ENCODE measurements around the gene PHLDB2.

PHLDB2 gene

DNA sequence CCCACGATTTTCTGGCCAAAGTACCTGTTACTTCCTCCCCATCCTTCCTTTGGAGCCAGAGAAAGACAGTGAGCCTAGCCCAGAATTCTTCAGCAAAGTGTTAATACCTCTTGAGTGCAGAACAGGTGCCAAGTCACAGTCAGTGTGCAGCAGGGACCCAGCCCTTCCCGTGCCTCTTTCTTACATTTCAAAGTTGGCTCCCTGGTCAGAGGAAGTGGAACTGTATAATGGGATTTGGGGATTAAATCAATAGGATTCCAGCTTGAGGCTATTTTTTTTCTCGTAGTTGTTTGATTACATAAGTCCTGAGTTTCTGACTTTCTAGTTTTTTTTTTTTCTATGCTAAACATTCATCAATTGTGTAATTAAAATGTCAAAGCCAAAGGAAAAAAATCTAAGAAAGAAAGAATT lies 67.2 kb downstream of the PHLDB2 start:
- Histone ChIP-seq H3K4me1 (ENCODE audit: control insufficient read depth in 5 of 5, insufficient read depth in 5 of 5, low read length in 5 of 5) (peaks cover 0 to 18% (median 4%) of the 10 kb centered on the region in 5 donors), H3K27ac (ENCODE audit: low read depth, low read length) (peak overlapping the region; percentile 15), H3K27me3 (ENCODE audit: control insufficient read depth in 5 of 5, insufficient read depth in 4 of 5, low read length in 5 of 5) (no peaks in the 10 kb centered on the region)

DNA sequence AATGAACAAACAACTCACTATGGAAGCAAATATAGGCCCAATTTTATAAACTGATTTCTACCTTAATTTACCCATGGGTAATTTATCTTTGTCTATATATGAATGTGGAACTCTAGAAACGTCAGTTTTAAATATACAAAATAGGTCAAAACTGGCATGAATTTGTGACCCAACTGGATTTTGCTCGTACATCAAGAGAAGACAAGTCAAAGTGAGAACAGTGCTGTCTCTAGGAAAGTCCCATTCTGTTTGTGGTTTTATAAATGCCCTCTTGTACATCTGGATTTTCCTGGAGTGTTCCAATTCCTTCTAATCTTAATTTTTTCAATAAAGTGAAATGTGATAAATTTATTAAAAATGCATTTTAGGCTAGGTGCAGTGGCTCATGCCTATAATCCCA lies 69.5 kb downstream of the PHLDB2 start:
- no peaks in the 10 kb centered on the region for H3K27me3 ChIP-seq (ENCODE audit: control insufficient read depth in 5 of 5, insufficient read depth in 4 of 5, low read length in 5 of 5)
- H3K4me1 ChIP-seq (ENCODE audit: control insufficient read depth in 5 of 5, insufficient read depth in 5 of 5, low read length in 5 of 5) = peaks cover 0 to 24% (median 7%) of the 10 kb centered on the region in 5 donors
- no peak overlapping the region for H3K27ac ChIP-seq (ENCODE audit: low read depth, low read length)
- no peaks in the 10 kb centered on the region for H3K9me3 ChIP-seq (ENCODE audit: control insufficient read depth in 5 of 5, low read length in 5 of 5)
- H3K36me3 ChIP-seq (ENCODE audit: control insufficient read depth in 5 of 5, insufficient read depth in 5 of 5, low read length in 5 of 5) = peaks cover 20 to 50% (median 28%) of the 10 kb centered on the region in 5 donors
- no peak overlapping the region for H3K9ac ChIP-seq (ENCODE audit: low read length in 5 of 5)
- no peak overlapping the region for H3K4me3 ChIP-seq (ENCODE audit: low read depth in 1 of 5, low read length in 5 of 5)

More for the DNA sequence above, 67.2 kb downstream of the PHLDB2 start:
- no peak overlapping the region for H3K4me3 ChIP-seq (ENCODE audit: low read depth in 1 of 5, low read length in 5 of 5)
- H3K9me3 ChIP-seq (ENCODE audit: control insufficient read depth in 5 of 5, low read length in 5 of 5) = no peaks in the 10 kb centered on the region
- peaks cover 27 to 48% (median 31%) of the 10 kb centered on the region in 5 donors for H3K36me3 ChIP-seq (ENCODE audit: control insufficient read depth in 5 of 5, insufficient read depth in 5 of 5, low read length in 5 of 5)
- H3K9ac ChIP-seq (ENCODE audit: low read length in 5 of 5) = peak overlapping the region in 1 of 5 donors; percentile 47

DNA sequence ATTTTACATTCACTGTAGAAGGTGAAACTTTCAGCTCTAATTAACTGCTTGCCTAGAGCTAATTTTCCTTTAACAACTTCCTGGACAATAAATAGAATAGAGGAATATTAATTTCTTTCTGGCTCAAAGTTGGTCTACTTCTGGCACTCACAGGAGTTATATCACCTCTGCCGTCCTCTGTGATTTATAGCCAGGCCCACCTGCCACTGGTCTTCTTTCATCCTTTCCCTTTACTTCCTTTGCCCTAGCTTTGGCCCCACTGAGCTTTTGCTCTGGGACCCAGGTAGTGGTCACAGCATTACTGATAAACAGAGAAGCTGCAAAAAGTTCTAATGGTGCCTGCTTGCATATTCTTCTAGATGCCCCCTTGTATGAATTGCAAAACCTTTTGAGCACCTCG lies 70.4 kb downstream of the PHLDB2 start:
- Histone ChIP-seq H3K9ac (ENCODE audit: low read length in 5 of 5) (no peak overlapping the region), H3K27me3 (ENCODE audit: control insufficient read depth in 5 of 5, insufficient read depth in 4 of 5, low read length in 5 of 5) (no peaks in the 10 kb centered on the region), H3K36me3 (ENCODE audit: control insufficient read depth in 5 of 5, insufficient read depth in 5 of 5, low read length in 5 of 5) (peaks cover 14 to 50% (median 26%) of the 10 kb centered on the region in 5 donors), H3K4me3 (ENCODE audit: low read depth in 1 of 5, low read length in 5 of 5) (no peak overlapping the region), H3K4me1 (ENCODE audit: control insufficient read depth in 5 of 5, insufficient read depth in 5 of 5, low read length in 5 of 5) (peaks cover 0 to 16% (median 6%) of the 10 kb centered on the region in 5 donors), H3K27ac (ENCODE audit: low read depth, low read length) (no peak overlapping the region), H3K9me3 (ENCODE audit: control insufficient read depth in 5 of 5, low read length in 5 of 5) (no peaks in the 10 kb centered on the region)

DNA sequence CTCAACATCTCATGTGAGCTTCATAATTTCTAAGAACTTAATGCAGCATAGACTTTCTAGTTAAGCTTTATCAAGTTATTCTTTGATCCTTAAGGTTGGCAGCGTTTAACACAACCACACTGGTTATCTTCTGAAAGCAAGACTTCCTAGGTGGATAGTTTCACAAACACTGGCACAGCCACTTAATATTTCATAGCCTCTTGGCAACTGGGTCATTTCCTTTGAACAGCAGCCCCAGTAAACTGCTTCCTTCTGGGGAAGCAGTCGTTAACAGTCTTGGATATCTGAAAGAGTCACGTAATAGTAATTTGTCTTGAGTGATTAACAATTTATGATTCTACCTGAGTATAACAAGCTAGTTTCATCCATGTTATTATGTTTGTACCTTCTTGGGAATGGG lies 73.9 kb downstream of the PHLDB2 start:
- H3K9me3 ChIP-seq (ENCODE audit: control insufficient read depth in 5 of 5, low read length in 5 of 5) = no peaks in the 10 kb centered on the region
- H3K27ac ChIP-seq (ENCODE audit: low read depth, low read length) = peak overlapping the region; percentile 31
- H3K4me3 ChIP-seq (ENCODE audit: low read depth in 1 of 5, low read length in 5 of 5) = no peak overlapping the region
- peaks cover 0 to 6% (median 3%) of the 10 kb centered on the region in 5 donors for H3K4me1 ChIP-seq (ENCODE audit: control insufficient read depth in 5 of 5, insufficient read depth in 5 of 5, low read length in 5 of 5)
- H3K36me3 ChIP-seq (ENCODE audit: control insufficient read depth in 5 of 5, insufficient read depth in 5 of 5, low read length in 5 of 5) = peaks cover 6 to 43% (median 16%) of the 10 kb centered on the region in 5 donors
- no peaks in the 10 kb centered on the region for H3K27me3 ChIP-seq (ENCODE audit: control insufficient read depth in 5 of 5, insufficient read depth in 4 of 5, low read length in 5 of 5)
- H3K9ac ChIP-seq (ENCODE audit: low read length in 5 of 5) = no peak overlapping the region

DNA sequence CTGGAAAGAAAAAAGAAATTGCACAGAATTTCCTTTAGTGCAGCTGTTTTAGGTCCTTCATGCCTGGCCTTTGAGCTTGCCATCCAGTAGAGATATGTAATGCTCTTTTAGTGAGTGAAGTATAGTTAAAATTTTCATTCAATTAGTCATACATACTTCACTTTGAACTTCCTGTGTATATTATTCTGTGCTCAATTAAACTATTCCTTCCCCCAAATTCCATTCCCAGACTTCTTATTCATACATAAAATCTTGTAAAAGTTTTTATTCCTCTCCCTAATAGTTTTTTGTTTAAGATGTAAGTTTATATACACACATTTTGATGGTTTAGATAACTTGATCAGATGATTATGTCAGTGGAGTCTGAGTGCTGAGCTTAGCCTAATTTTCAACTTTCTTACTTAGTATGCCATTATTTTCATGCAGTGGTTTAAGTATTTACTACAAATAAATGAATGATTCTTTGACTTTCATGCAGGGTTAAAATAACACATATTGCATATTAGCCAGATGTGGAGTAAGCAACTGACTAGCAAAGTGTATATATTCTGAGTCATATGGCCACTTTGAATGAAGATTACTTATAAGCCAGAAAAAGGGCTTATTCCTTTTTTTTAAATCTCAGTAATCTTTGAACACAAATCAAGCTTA lies 77.3 kb downstream of the PHLDB2 start:
- Histone ChIP-seq H3K36me3 (ENCODE audit: control insufficient read depth in 5 of 5, insufficient read depth in 5 of 5, low read length in 5 of 5) (peaks cover 25 to 59% (median 40%) of the 10 kb centered on the region in 5 donors), H3K9ac (ENCODE audit: low read length in 5 of 5) (no peak overlapping the region), H3K9me3 (ENCODE audit: control insufficient read depth in 5 of 5, low read length in 5 of 5) (no peaks in the 10 kb centered on the region), H3K4me3 (ENCODE audit: low read depth in 1 of 5, low read length in 5 of 5) (no peak overlapping the region), H3K4me1 (ENCODE audit: control insufficient read depth in 5 of 5, insufficient read depth in 5 of 5, low read length in 5 of 5) (peaks cover 0 to 6% (median 3%) of the 10 kb centered on the region in 5 donors), H3K27me3 (ENCODE audit: control insufficient read depth in 5 of 5, insufficient read depth in 4 of 5, low read length in 5 of 5) (no peaks in the 10 kb centered on the region), H3K27ac (ENCODE audit: low read depth, low read length) (peak overlapping the region; percentile 27)

DNA sequence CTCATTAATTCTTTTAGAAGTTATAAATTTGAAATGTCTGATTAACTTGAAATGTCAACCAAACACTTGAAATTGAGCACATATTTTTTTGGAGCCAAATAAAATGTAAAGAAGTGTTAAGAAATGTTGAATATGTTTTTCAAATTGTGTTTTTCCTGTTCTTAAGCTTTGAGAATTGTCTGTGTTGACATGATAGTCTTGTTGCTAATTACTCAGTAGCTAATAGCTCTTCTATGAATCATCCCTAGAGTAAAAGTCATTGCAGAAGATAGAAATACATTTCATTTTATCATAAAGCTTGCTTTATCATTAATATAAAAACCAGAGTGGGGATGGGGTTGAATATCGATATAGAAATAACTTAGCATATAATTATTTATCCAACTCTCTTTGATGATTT lies 77.9 kb downstream of the PHLDB2 start:
- Histone ChIP-seq H3K9me3 (ENCODE audit: control insufficient read depth in 5 of 5, low read length in 5 of 5) (no peaks in the 10 kb centered on the region), H3K9ac (ENCODE audit: low read length in 5 of 5) (no peak overlapping the region), H3K36me3 (ENCODE audit: control insufficient read depth in 5 of 5, insufficient read depth in 5 of 5, low read length in 5 of 5) (peaks cover 27 to 59% (median 42%) of the 10 kb centered on the region in 5 donors), H3K27ac (ENCODE audit: low read depth, low read length) (peak overlapping the region; percentile 27), H3K4me1 (ENCODE audit: control insufficient read depth in 5 of 5, insufficient read depth in 5 of 5, low read length in 5 of 5) (peaks cover 0 to 6% (median 3%) of the 10 kb centered on the region in 5 donors), H3K4me3 (ENCODE audit: low read depth in 1 of 5, low read length in 5 of 5) (no peak overlapping the region), H3K27me3 (ENCODE audit: control insufficient read depth in 5 of 5, insufficient read depth in 4 of 5, low read length in 5 of 5) (no peaks in the 10 kb centered on the region)

DNA sequence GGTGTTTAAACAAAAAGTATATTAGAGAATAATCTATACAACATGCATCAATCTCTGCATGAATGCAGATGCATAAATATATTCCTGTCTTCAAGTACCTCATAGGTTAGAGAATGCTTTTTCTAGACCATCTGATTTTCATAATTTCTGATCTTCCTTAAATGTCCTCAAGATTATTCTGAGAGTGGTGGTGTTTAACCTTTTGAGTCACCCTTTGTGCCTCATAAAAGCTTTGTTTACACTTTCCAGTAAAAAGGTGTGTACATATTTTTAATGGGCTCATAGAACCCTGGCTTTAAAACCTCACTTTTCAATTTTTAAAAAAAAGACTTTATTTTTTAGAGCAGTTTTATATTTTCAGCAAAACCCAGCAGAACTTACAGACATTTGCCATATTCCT lies 78.8 kb downstream of the PHLDB2 start:
- H3K27me3 ChIP-seq (ENCODE audit: control insufficient read depth in 5 of 5, insufficient read depth in 4 of 5, low read length in 5 of 5) = no peaks in the 10 kb centered on the region
- no peaks in the 10 kb centered on the region for H3K9me3 ChIP-seq (ENCODE audit: control insufficient read depth in 5 of 5, low read length in 5 of 5)
- no peak overlapping the region for H3K9ac ChIP-seq (ENCODE audit: low read length in 5 of 5)
- H3K36me3 ChIP-seq (ENCODE audit: control insufficient read depth in 5 of 5, insufficient read depth in 5 of 5, low read length in 5 of 5) = peaks cover 22 to 58% (median 42%) of the 10 kb centered on the region in 5 donors
- H3K4me3 ChIP-seq (ENCODE audit: low read depth in 1 of 5, low read length in 5 of 5) = no peak overlapping the region
- H3K4me1 ChIP-seq (ENCODE audit: control insufficient read depth in 5 of 5, insufficient read depth in 5 of 5, low read length in 5 of 5) = peaks cover 0 to 3% (median under 1%) of the 10 kb centered on the region in 5 donors
- no peak overlapping the region for H3K27ac ChIP-seq (ENCODE audit: low read depth, low read length)

DNA sequence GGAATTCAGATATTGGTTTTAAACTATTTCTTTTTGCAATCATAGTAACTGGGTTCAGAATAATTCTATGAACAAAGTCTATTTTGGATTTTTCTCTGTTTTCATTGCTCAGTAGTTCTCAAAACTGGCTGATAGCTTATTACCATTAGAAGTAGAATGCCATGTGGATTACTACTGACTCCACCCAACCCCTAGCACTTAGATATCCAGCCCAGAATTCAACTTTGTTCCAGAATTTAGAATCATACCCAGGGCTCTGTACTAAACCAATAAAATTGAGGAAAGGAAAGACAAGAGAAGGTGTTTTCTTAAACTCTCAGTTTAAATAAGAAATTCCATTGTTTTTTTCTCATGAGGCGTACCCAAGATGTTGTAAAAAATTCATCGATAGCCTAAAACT lies 80.8 kb downstream of the PHLDB2 start:
- H3K27ac ChIP-seq (ENCODE audit: low read depth, low read length) = peak overlapping the region; percentile 45

DNA sequence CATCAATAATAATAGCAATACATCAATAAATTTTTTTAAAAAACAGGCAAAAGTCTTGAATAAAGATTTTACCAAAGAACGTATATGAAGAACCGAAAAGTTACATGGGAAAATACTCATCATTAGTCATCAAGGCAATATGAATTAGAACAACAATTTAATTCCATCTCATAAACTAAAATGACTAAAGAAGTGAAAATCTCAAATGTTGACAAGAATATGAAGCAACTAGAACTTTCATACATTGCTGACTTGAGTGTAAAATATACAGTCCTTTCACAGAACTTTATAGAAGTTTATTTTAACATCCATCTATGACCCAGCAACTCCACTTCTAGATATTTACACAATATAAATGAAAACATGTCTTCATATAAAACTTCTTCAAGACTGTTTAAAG lies 84.5 kb downstream of the PHLDB2 start:
- Histone ChIP-seq H3K9ac (ENCODE audit: low read length in 5 of 5) (no peak overlapping the region), H3K4me3 (ENCODE audit: low read depth in 1 of 5, low read length in 5 of 5) (no peak overlapping the region), H3K9me3 (ENCODE audit: control insufficient read depth in 5 of 5, low read length in 5 of 5) (no peaks in the 10 kb centered on the region), H3K4me1 (ENCODE audit: control insufficient read depth in 5 of 5, insufficient read depth in 5 of 5, low read length in 5 of 5) (peaks cover 0 to 6% (median 0%) of the 10 kb centered on the region in 5 donors), H3K27ac (ENCODE audit: low read depth, low read length) (peak overlapping the region; percentile 52), H3K27me3 (ENCODE audit: control insufficient read depth in 5 of 5, insufficient read depth in 4 of 5, low read length in 5 of 5) (no peaks in the 10 kb centered on the region), H3K36me3 (ENCODE audit: control insufficient read depth in 5 of 5, insufficient read depth in 5 of 5, low read length in 5 of 5) (peaks cover 34 to 73% (median 60%) of the 10 kb centered on the region in 5 donors)

More for the DNA sequence above, 80.8 kb downstream of the PHLDB2 start:
- H3K36me3 ChIP-seq (ENCODE audit: control insufficient read depth in 5 of 5, insufficient read depth in 5 of 5, low read length in 5 of 5) = peaks cover 29 to 55% (median 46%) of the 10 kb centered on the region in 5 donors
- no peak overlapping the region for H3K4me3 ChIP-seq (ENCODE audit: low read depth in 1 of 5, low read length in 5 of 5)
- no peak overlapping the region for H3K9ac ChIP-seq (ENCODE audit: low read length in 5 of 5)
- H3K9me3 ChIP-seq (ENCODE audit: control insufficient read depth in 5 of 5, low read length in 5 of 5) = no peaks in the 10 kb centered on the region
- no peaks in the 10 kb centered on the region for H3K27me3 ChIP-seq (ENCODE audit: control insufficient read depth in 5 of 5, insufficient read depth in 4 of 5, low read length in 5 of 5)
- H3K4me1 ChIP-seq (ENCODE audit: control insufficient read depth in 5 of 5, insufficient read depth in 5 of 5, low read length in 5 of 5) = no peaks in the 10 kb centered on the region

DNA sequence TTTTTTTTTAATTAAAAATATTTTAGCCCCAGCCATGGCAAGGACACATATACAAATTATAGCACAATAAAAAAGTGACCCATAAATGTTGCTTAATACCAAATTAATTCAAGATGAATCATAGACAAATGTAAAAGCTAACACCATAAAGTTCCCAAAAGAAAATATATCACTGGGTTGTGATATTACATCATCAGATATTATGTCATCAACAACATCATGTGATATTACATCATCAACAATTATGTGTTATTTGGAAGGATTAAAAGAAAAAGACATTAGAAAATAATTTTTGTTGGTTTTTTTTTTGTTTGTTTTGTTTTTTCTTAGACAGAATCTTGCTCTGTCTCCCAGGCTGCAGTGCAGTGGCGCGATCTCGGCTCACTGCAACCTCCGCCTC lies 85.3 kb downstream of the PHLDB2 start:
- Histone ChIP-seq H3K9ac (ENCODE audit: low read length in 5 of 5) (no peak overlapping the region), H3K27me3 (ENCODE audit: control insufficient read depth in 5 of 5, insufficient read depth in 4 of 5, low read length in 5 of 5) (no peaks in the 10 kb centered on the region), H3K4me1 (ENCODE audit: control insufficient read depth in 5 of 5, insufficient read depth in 5 of 5, low read length in 5 of 5) (peaks cover 0 to 6% (median 0%) of the 10 kb centered on the region in 5 donors), H3K36me3 (ENCODE audit: control insufficient read depth in 5 of 5, insufficient read depth in 5 of 5, low read length in 5 of 5) (peaks cover 36 to 77% (median 63%) of the 10 kb centered on the region in 5 donors), H3K4me3 (ENCODE audit: low read depth in 1 of 5, low read length in 5 of 5) (no peak overlapping the region), H3K27ac (ENCODE audit: low read depth, low read length) (peak overlapping the region; percentile 52), H3K9me3 (ENCODE audit: control insufficient read depth in 5 of 5, low read length in 5 of 5) (no peaks in the 10 kb centered on the region)

Data from subcutaneous abdominal adipose tissue (tissue), 5 donors.